NB4 (cell line): ENCODE measurements around the gene FOXP1.

Source experiments
- DNase-seq: peaks from one replicate; pipeline ENCODE4 v3.0.0; 2010; ENCODE audit warnings: low read depth
- H3K4me3 ChIP-seq: one replicate; pipeline ENCODE4 v1.5.1; 2011; ENCODE audit warnings: mild to moderate bottlenecking, low read depth, low read length, moderate library complexity
- CTCF ChIP-seq: IDR thresholded peaks from one replicate; pipeline ENCODE4 v1.5.1; 2012; ENCODE audit warnings: low read depth, low read length
- MAX ChIP-seq: IDR thresholded peaks from 2 replicates; pipeline ENCODE4 v1.6.1; 2011; ENCODE audit warnings: low read depth, low read length
- MYC ChIP-seq: IDR thresholded peaks from 2 replicates; pipeline ENCODE4 v1.6.1; 2011; ENCODE audit warnings: low read depth, low read length
- POLR2A ChIP-seq: IDR thresholded peaks from 2 replicates; pipeline ENCODE4 v1.6.1; 2011; ENCODE audit warnings: mild to moderate bottlenecking; ENCODE audit not compliant: insufficient read length; ENCODE audit errors: extremely low read depth

FOXP1 gene

GRCh38 chr3:71215351-71215750, 368.2 kb downstream of the FOXP1 start:
- H3K4me3 ChIP-seq, result no peak overlapping the region
- DNase-seq, result no peak
- TF ChIP-seq MAX (no peak), CTCF (no peak), POLR2A (no peak), MYC (no peak)

GRCh38 chr3:71214797-71215196, 368.7 kb downstream of the FOXP1 start:
- H3K4me3 ChIP-seq, result no peak overlapping the region
- no peak for DNase-seq
- TF ChIP-seq MYC, result no peak
- TF ChIP-seq CTCF, result no peak
- no peak for TF ChIP-seq MAX
- no peak for TF ChIP-seq POLR2A

GRCh38 chr3:71214016-71214415, 369.5 kb downstream of the FOXP1 start:
- TF ChIP-seq MYC (no peak), MAX (no peak), POLR2A (no peak), CTCF (no peak)
- no peak for DNase-seq
- no peak overlapping the region for H3K4me3 ChIP-seq

GRCh38 chr3:71211083-71211482, 372.4 kb downstream of the FOXP1 start:
- no peak for DNase-seq
- H3K4me3 ChIP-seq, result no peak overlapping the region
- TF ChIP-seq CTCF (no peak), MAX (no peak)

GRCh38 chr3:71210257-71211007, 373.1 kb downstream of the FOXP1 start:
- DNase-seq, result peak; percentile 51
- H3K4me3 ChIP-seq, result no peak overlapping the region
- TF ChIP-seq POLR2A (no peak), CTCF (no peak), MAX (no peak), MYC (no peak)
